HG03175 (cell line): ENCODE measurements around the gene UGT8.
"Not testable (repeated sequence)": the region's sequence is repeated elsewhere in the genome, so short reads cannot be mapped to it uniquely, and the experiment has no call there.

ENCODE experiments used
- ATAC-seq: cut with Tn5 transposase; IDR thresholded peaks from one replicate; pipeline ENCODE4 v1.9.1; 2021; ENCODE audit warnings: mild to moderate bottlenecking, moderate library complexity; ENCODE audit not compliant: unreplicated experiment

Gene UGT8

GRCh38 chr4:114598191-114599121 lies at the start of gene UGT8:
UGT8 (plus strand) TSS chr4:114598807; CDS start chr4:114622881, 24,074 bp downstream.
- ATAC-seq, result peak; percentile 41

GRCh38 chr4:114549638-114550037 lies 49.0 kb upstream of the UGT8 start:
- no peak for ATAC-seq

- ATAC-seq, result no peak
Measured at GRCh38 chr4:114558446-114559020, 40.1 kb upstream of the UGT8 start.

- no peak for ATAC-seq
Measured at GRCh38 chr4:114561590-114561989, 37.0 kb upstream of the UGT8 start.

- no peak for ATAC-seq
Measured at GRCh38 chr4:114562176-114562904, 36.3 kb upstream of the UGT8 start.

- ATAC-seq, result no peak
Measured at GRCh38 chr4:114563536-114564315, 34.9 kb upstream of the UGT8 start.

GRCh38 chr4:114577386-114577785 lies 21.2 kb upstream of the UGT8 start:
- ATAC-seq, result no peak

- no peak for ATAC-seq
Measured at GRCh38 chr4:114582621-114583020, 16.0 kb upstream of the UGT8 start.

GRCh38 chr4:114588305-114588704 lies 10.3 kb upstream of the UGT8 start:
- no peak for ATAC-seq

- ATAC-seq, result not testable (repeated sequence)
Measured at GRCh38 chr4:114590360-114590759, 8.2 kb upstream of the UGT8 start.

GRCh38 chr4:114593526-114593925 lies 5.1 kb upstream of the UGT8 start:
- ATAC-seq, result no peak

GRCh38 chr4:114595207-114595606 lies 3.4 kb upstream of the UGT8 start:
- ATAC-seq, result no peak

- no peak for ATAC-seq
Measured at GRCh38 chr4:114595921-114596320, 2.7 kb upstream of the UGT8 start.

- no peak for ATAC-seq
Measured at GRCh38 chr4:114597410-114598115, 1.0 kb upstream of the UGT8 start.

GRCh38 chr4:114599231-114599902 lies 760 bp downstream of the UGT8 start:
- no peak for ATAC-seq

- ATAC-seq, result no peak
Measured at GRCh38 chr4:114599903-114600552, 1.4 kb downstream of the UGT8 start.

GRCh38 chr4:114600672-114601071 lies 2.1 kb downstream of the UGT8 start:
- ATAC-seq, result no peak

- peak; percentile 36 for ATAC-seq
Measured at GRCh38 chr4:114601304-114602052, 2.9 kb downstream of the UGT8 start.
